HL-60 (cell line): ENCODE measurements around the gene ITGAL.

Source experiments
- POLR2AphosphoS5 ChIP-seq: IDR thresholded peaks from 2 replicates; pipeline ENCODE4 v1.6.1; 2012; ENCODE audit warnings: low read depth
- REST ChIP-seq: IDR thresholded peaks from 2 replicates; pipeline ENCODE4 v1.6.1; 2012; ENCODE audit warnings: low read depth; ENCODE audit not compliant: insufficient replicate concordance
- SPI1 ChIP-seq: IDR thresholded peaks from 2 replicates; pipeline ENCODE4 v1.6.1; 2012; ENCODE audit warnings: low read depth, mild to moderate bottlenecking, borderline replicate concordance
- TF ChIP-seq, protein P1 (sequence below): IDR thresholded peaks from one replicate; pipeline ENCODE4 v1.5.1; 2011; ENCODE audit warnings: low read length, control low read depth, inconsistent platforms; ENCODE audit not compliant: insufficient read depth

GRCh38 chr16:30485818-30486436 lies 13.4 kb downstream of the ITGAL start:
- no peak for TF ChIP-seq REST
- TF ChIP-seq, protein P1, sequence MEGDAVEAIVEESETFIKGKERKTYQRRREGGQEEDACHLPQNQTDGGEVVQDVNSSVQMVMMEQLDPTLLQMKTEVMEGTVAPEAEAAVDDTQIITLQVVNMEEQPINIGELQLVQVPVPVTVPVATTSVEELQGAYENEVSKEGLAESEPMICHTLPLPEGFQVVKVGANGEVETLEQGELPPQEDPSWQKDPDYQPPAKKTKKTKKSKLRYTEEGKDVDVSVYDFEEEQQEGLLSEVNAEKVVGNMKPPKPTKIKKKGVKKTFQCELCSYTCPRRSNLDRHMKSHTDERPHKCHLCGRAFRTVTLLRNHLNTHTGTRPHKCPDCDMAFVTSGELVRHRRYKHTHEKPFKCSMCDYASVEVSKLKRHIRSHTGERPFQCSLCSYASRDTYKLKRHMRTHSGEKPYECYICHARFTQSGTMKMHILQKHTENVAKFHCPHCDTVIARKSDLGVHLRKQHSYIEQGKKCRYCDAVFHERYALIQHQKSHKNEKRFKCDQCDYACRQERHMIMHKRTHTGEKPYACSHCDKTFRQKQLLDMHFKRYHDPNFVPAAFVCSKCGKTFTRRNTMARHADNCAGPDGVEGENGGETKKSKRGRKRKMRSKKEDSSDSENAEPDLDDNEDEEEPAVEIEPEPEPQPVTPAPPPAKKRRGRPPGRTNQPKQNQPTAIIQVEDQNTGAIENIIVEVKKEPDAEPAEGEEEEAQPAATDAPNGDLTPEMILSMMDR, result no peak
- no peak for TF ChIP-seq SPI1
- TF ChIP-seq POLR2AphosphoS5, result no peak
